Hematopoietic multipotent progenitor cell treated with erythropoietin and hydrocortisone succinate and interleukin-3 and kit ligand, for 17 days (in vitro differentiated cells): ENCODE data around the gene PTMA.
"Not testable (repeated sequence)": the region's sequence is repeated elsewhere in the genome, so short reads cannot be mapped to it uniquely, and the experiment has no call there.

Experiments
- DNase-seq: peaks from one replicate; pipeline ENCODE4 v3.0.0-alpha.2; 2015; ENCODE audit warnings: low spot score

The PTMA gene

GRCh38 chr2:231696004-231696367, 12.3 kb upstream of the PTMA start:
- no peak for DNase-seq

- no peak for DNase-seq
These were observed 9.3 kb upstream of the PTMA start for GRCh38 chr2:231699006-231699405.

- no peak for DNase-seq
These were observed 6.6 kb upstream of the PTMA start for GRCh38 chr2:231701456-231702373.

GRCh38 chr2:231704017-231704416, 4.3 kb upstream of the PTMA start:
- DNase-seq, result no peak

- peak; percentile 99 for DNase-seq
These were observed 1.3 kb upstream of the PTMA start for GRCh38 chr2:231706731-231707624.

- DNase-seq, result no peak
These were observed 749 bp upstream of the PTMA start for GRCh38 chr2:231707625-231707926.

- DNase-seq, result peak; percentile 63
These were observed 679 bp downstream of the PTMA start for GRCh38 chr2:231708773-231709635.

GRCh38 chr2:231709636-231709980, 1.3 kb downstream of the PTMA start:
- DNase-seq, result peak; percentile 49

- DNase-seq, result peak; percentile 91
These were observed 1.9 kb downstream of the PTMA start for GRCh38 chr2:231709981-231710798.

GRCh38 chr2:231710799-231711676, 2.7 kb downstream of the PTMA start:
- peak; percentile 59 for DNase-seq

- DNase-seq, result peak; percentile 26
These were observed 3.5 kb downstream of the PTMA start for GRCh38 chr2:231711677-231712450.

- not testable (repeated sequence) for DNase-seq
These were observed 4.2 kb downstream of the PTMA start for GRCh38 chr2:231712451-231713021.

- DNase-seq, result not testable (repeated sequence)
These were observed 5.0 kb downstream of the PTMA start for GRCh38 chr2:231713406-231713729.

- peak; percentile 94 for DNase-seq
These were observed 5.7 kb downstream of the PTMA start for GRCh38 chr2:231713730-231714638.

- peak; percentile 87 for DNase-seq
These were observed 6.5 kb downstream of the PTMA start for GRCh38 chr2:231714639-231715498.

- no peak for DNase-seq
These were observed 7.1 kb downstream of the PTMA start for GRCh38 chr2:231715499-231715837.

GRCh38 chr2:231715988-231716616, 7.8 kb downstream of the PTMA start:
- no peak for DNase-seq
